GM21360 (cell line): Measurements from ENCODE around the gene KCTD16.

Experiments used
- ATAC-seq: cut with Tn5 transposase; IDR thresholded peaks from one replicate; pipeline ENCODE4 v1.9.1; 2021; ENCODE audit warnings: mild to moderate bottlenecking, moderate library complexity; ENCODE audit not compliant: unreplicated experiment

KCTD16 gene

GRCh38 chr5:144205141-144205551 is 34.5 kb downstream of the KCTD16 start:
- ATAC-seq, result no peak

GRCh38 chr5:144206141-144206540 is 35.5 kb downstream of the KCTD16 start:
- ATAC-seq, result no peak

GRCh38 chr5:144207875-144208444 is 37.3 kb downstream of the KCTD16 start:
- ATAC-seq, result no peak

GRCh38 chr5:144209361-144209760 is 38.7 kb downstream of the KCTD16 start:
- ATAC-seq, result no peak

GRCh38 chr5:144210655-144211054 is 40.0 kb downstream of the KCTD16 start:
- ATAC-seq, result no peak

- ATAC-seq, result no peak
Observed at GRCh38 chr5:144219869-144220268, 49.2 kb downstream of the KCTD16 start.

GRCh38 chr5:144227363-144227999 is 56.8 kb downstream of the KCTD16 start:
- ATAC-seq, result no peak

GRCh38 chr5:144230806-144231205 is 60.1 kb downstream of the KCTD16 start:
- no peak for ATAC-seq

GRCh38 chr5:144232285-144232684 is 61.6 kb downstream of the KCTD16 start:
- ATAC-seq, result no peak

- ATAC-seq, result no peak
Observed at GRCh38 chr5:144236499-144236898, 65.8 kb downstream of the KCTD16 start.

GRCh38 chr5:144237851-144238250 is 67.2 kb downstream of the KCTD16 start:
- ATAC-seq, result no peak

GRCh38 chr5:144247131-144247530 is 76.5 kb downstream of the KCTD16 start:
- ATAC-seq, result no peak

- no peak for ATAC-seq
Observed at GRCh38 chr5:144248015-144248414, 77.3 kb downstream of the KCTD16 start.

GRCh38 chr5:144249755-144250464 is 79.2 kb downstream of the KCTD16 start:
- ATAC-seq, result no peak

- no peak for ATAC-seq
Observed at GRCh38 chr5:144254552-144254951, 83.9 kb downstream of the KCTD16 start.

GRCh38 chr5:144260121-144260520 is 89.4 kb downstream of the KCTD16 start:
- no peak for ATAC-seq

- ATAC-seq, result no peak
Observed at GRCh38 chr5:144265643-144266247, 95.1 kb downstream of the KCTD16 start.

- no peak for ATAC-seq
Observed at GRCh38 chr5:144267961-144268513, 97.4 kb downstream of the KCTD16 start.

GRCh38 chr5:144273232-144274027 is 102.8 kb downstream of the KCTD16 start:
- peak; percentile 52 for ATAC-seq

GRCh38 chr5:144275329-144275728 is 104.7 kb downstream of the KCTD16 start:
- ATAC-seq, result no peak
